Measurements from ENCODE around the gene PTPRT. TPM values are rescaled to one million over a fixed set of nuclear protein-coding genes. Genes with fewer than 3 reads are reported as not detected.

Gene PTPRT
- total and polyA plus RNA-seq, 10 of the 15 experiments (the other 5 are each of a cell fraction or from before 2014, with no cell fraction given): not detected

DNA sequence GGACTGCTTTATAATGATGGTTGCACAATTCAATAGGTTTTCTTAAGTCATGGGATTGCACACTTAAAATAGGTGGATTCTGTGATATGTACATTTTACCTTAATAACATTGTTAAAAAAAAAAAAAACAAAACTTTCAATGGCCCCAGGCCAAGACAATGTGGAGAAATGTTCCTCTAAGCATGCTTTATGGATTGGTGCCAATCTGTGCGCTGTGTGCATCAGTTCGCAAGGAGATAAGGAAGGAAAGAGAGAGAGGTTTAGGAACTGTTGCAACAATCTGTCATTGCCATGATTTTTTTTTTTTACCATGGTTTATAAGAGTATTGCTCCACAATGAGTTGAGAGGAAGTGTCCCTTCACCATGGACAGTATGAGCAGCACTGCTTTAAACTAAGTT lies 399.6 kb downstream of the PTPRT start (continued):
- TF ChIP-seq RELA (IDR thresholded peaks at IDR 0.05; ENCODE audit: borderline replicate concordance, partially characterized antibody) (no peak), BHLHE40 (IDR thresholded peaks at IDR 0.05; ENCODE audit: borderline replicate concordance in 1 of 2, low read depth in 2 of 2, low read length in 1 of 2) (no peak)

DNA sequence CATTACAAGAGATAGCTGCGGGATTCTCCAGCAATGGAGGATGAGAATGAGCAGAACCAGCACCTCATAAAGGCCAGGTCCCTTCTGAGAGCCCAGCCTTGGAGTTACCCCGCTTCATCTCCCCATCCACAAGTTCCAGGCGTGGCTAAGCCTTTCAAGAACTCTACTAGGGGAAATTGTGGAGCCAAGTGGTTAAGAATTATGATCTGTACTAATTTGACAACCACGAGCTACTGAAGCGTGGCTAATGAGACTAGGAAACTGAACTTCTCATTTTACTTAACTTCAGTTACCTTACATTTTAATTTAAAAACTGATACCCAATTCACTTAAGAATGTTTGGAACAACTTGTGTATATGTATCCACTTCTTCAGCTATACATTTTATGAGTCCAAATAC lies 401.0 kb downstream of the PTPRT start:
- H3K9ac ChIP-seq (ENCODE audit: control insufficient read depth, insufficient read depth, low read length): no peak overlapping the region
- H3K4me3 ChIP-seq: no peak overlapping the region
- H3K79me2 ChIP-seq (ENCODE audit: control insufficient read depth, insufficient read depth, low read length): no peaks in the 10 kb centered on the region
- ChIA-PET RAD21 (ENCODE audit: unreplicated experiment) (no interaction called here), SMC1A (ENCODE audit: uncharacterized antibody, unreplicated experiment) (no interaction called here), POLR2A (no interaction called here), CTCF (no interaction called here)
- 0% methylated on average over 5 of the region's 5 CpGs for WGBS (ENCODE audit: insufficient coverage, insufficient replicate concordance, low lambda C conversion rate, missing lambda C conversion rate)
- no peak overlapping the region for H3K27ac ChIP-seq (ENCODE audit: control insufficient read depth, insufficient read depth)
- no peaks in the 10 kb centered on the region for H3K36me3 ChIP-seq (ENCODE audit: control insufficient read depth in 2 of 2, insufficient read depth in 2 of 2, low read length in 1 of 2)
- no peaks in the 10 kb centered on the region for H3K9me3 ChIP-seq (replicated peaks; ENCODE audit: control insufficient read depth, insufficient read depth, low read length)
- intact Hi-C loops (cut with micrococcal nuclease; ENCODE audit: unreplicated experiment): no loop called here
- H2AFZ ChIP-seq (ENCODE audit: control insufficient read depth, low read depth, low read length): no peak overlapping the region
- no peak for ATAC-seq
- no peaks in the 10 kb centered on the region for H4K20me1 ChIP-seq (ENCODE audit: control insufficient read depth, insufficient read depth)
- in situ Hi-C loops (cut with MboI): no loop called here
- DNase-seq (ENCODE audit: low read depth, low spot score): no peak
- H3K4me2 ChIP-seq (ENCODE audit: control insufficient read depth, insufficient read depth): no peak overlapping the region
- no peaks in the 10 kb centered on the region for H3K27me3 ChIP-seq (replicated peaks in 1 of 2; ENCODE audit: control insufficient read depth in 2 of 2, insufficient read depth in 2 of 2, low read length in 1 of 2)
- H3K4me1 ChIP-seq (ENCODE audit: control insufficient read depth, insufficient read depth, low read length): no peaks in the 10 kb centered on the region
- BruUV-seq (replicated peaks): no TSS peak
- no peak for FAIRE-seq
- TF ChIP-seq ASH2L (IDR thresholded peaks at IDR 0.05; ENCODE audit: borderline replicate concordance, low read depth) (no peak), SMARCA5 (IDR thresholded peaks at IDR 0.05) (no peak), CBX3 (IDR thresholded peaks at IDR 0.05; ENCODE audit: borderline replicate concordance, low read depth) (no peak), DPF2 (IDR thresholded peaks at IDR 0.05) (no peak), EP300 (IDR thresholded peaks at IDR 0.05; ENCODE audit: borderline replicate concordance in 1 of 2, control insufficient read depth in 1 of 2, low read depth in 2 of 2, low read length in 2 of 2) (no peak), GATAD2B (conservative IDR thresholded peaks at IDR 0.05; ENCODE audit: low read depth) (no peak), EGR1 (IDR thresholded peaks at IDR 0.05; ENCODE audit: borderline replicate concordance in 1 of 2, low read depth in 2 of 2, low read length in 2 of 2) (no peak), LARP7 (IDR thresholded peaks at IDR 0.05) (no peak)
- TF ChIP-seq, protein P1, sequence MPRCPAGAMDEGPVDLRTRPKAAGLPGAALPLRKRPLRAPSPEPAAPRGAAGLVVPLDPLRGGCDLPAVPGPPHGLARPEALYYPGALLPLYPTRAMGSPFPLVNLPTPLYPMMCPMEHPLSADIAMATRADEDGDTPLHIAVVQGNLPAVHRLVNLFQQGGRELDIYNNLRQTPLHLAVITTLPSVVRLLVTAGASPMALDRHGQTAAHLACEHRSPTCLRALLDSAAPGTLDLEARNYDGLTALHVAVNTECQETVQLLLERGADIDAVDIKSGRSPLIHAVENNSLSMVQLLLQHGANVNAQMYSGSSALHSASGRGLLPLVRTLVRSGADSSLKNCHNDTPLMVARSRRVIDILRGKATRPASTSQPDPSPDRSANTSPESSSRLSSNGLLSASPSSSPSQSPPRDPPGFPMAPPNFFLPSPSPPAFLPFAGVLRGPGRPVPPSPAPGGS (IDR thresholded peaks at IDR 0.05; ENCODE audit: borderline replicate concordance, insufficient read depth, low read depth, low read length, poor library complexity, severe bottlenecking): no peak
- TF ChIP-seq, protein P2, sequence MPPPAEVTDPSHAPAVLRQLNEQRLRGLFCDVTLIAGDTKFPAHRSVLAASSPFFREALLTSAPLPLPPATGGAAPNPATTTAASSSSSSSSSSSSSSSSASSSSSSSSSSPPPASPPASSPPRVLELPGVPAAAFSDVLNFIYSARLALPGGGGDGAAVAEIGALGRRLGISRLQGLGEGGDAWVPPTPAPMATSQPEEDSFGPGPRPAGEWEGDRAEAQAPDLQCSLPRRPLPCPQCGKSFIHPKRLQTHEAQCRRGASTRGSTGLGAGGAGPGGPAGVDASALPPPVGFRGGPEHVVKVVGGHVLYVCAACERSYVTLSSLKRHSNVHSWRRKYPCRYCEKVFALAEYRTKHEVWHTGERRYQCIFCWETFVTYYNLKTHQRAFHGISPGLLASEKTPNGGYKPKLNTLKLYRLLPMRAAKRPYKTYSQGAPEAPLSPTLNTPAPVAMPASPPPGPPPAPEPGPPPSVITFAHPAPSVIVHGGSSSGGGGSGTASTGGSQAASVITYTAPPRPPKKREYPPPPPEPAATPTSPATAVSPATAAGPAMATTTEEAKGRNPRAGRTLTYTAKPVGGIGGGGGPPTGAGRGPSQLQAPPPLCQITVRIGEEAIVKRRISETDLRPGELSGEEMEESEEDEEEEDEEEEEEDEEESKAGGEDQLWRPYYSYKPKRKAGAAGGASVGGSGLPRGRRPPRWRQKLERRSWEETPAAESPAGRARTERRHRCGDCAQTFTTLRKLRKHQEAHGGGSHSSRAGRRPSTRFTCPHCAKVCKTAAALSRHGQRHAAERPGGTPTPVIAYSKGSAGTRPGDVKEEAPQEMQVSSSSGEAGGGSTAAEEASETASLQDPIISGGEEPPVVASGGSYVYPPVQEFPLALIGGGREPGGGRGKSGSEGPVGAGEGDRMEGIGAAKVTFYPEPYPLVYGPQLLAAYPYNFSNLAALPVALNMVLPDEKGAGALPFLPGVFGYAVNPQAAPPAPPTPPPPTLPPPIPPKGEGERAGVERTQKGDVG (CRISPR knock-in tag; IDR thresholded peaks at IDR 0.05): no peak
- TF ChIP-seq, protein P3, sequence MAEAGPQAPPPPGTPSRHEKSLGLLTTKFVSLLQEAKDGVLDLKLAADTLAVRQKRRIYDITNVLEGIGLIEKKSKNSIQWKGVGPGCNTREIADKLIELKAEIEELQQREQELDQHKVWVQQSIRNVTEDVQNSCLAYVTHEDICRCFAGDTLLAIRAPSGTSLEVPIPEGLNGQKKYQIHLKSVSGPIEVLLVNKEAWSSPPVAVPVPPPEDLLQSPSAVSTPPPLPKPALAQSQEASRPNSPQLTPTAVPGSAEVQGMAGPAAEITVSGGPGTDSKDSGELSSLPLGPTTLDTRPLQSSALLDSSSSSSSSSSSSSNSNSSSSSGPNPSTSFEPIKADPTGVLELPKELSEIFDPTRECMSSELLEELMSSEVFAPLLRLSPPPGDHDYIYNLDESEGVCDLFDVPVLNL (IDR thresholded peaks at IDR 0.05; ENCODE audit: low read depth, low read length): no peak
